Measurements from ENCODE around the gene DNAAF3.
"Not testable (repeated sequence)": the region's sequence is repeated elsewhere in the genome, so short reads cannot be mapped to it uniquely, and the experiment has no call there.

Gene DNAAF3

GRCh38 chr19:55176076-55176475 lies 9.7 kb upstream of the DNAAF3 start:
- DNase-seq (ENCODE audit: low read depth in 1 of 2, low spot score in 1 of 2) = no peak

DNA sequence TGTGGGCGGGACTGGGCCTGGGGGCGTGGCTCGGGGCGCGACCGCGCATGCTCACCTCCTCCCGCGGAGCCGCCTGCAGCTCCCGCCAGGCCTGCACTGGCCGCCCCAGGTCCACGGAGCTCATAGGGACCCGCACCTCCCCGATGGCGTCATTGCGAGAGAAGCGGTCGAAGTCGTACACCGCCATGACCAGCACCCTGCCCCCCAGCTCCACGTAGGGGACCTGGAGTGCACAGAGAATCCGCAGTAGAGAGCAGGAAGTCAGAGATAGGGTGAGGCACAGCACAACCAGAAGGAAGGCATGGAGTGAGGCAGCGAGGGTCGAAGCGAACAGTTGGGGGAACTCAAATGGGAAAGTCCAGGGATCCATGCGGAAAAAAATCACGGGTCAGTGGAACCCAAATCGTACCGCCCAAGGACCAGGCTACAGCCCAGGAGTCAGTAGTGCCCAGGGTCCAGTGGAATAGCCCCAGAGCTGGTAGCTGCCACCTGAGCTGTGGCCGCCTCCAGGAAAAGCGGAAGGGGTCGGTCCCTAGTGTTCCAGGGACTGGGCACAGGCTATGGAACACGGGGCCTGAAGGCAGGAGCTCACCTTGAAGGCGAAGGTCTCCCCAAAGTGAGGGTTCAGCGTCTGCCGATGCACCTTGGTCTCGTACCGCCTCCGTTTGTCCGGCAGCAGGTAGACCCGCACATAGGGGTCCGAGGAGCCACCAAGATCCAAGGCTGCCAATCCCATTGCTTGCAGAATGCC lies 8.9 kb upstream of the DNAAF3 start:
- no peak for DNase-seq (ENCODE audit: low read depth in 1 of 2, low spot score in 1 of 2)

GRCh38 chr19:55174425-55175116 lies 8.2 kb upstream of the DNAAF3 start:
- DNase-seq (ENCODE audit: low read depth in 1 of 2, low spot score in 1 of 2) = no peak

DNA sequence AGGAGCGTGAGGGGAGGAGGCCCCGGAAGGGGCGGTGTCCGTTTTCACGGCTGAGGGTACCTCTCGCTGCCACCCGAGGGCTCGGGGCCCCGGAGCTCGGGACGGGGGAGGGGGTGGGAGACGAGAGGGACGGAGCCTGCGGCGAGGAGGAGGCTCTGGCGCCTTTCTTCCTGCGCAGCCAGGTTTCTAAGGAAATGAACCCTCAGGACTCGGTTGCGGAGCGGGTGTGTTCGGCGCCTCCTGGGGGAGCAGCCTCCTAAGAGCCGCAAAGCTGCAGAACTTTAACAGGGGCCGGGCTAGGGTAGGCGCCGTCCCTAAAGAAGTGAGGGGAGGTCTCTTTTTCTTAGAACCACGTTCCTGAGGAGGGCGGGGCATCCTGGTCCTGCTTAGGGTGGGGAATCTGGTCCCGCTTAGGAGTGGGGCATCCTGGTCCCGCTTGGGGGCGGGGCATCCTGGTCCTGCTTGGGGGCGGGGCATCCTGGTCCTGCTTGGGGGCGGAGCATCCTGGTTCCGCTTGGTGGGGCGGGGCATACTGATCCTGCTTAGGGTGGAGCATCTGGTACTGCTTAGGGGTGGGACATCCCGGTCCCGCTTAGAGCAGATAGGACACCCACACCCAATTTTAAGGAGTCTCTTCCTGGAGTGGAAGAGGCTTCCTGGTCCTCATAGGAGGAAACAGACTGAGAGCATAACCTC lies 7.4 kb upstream of the DNAAF3 start:
- DNase-seq (ENCODE audit: low read depth in 1 of 2, low spot score in 1 of 2) = no peak

DNA sequence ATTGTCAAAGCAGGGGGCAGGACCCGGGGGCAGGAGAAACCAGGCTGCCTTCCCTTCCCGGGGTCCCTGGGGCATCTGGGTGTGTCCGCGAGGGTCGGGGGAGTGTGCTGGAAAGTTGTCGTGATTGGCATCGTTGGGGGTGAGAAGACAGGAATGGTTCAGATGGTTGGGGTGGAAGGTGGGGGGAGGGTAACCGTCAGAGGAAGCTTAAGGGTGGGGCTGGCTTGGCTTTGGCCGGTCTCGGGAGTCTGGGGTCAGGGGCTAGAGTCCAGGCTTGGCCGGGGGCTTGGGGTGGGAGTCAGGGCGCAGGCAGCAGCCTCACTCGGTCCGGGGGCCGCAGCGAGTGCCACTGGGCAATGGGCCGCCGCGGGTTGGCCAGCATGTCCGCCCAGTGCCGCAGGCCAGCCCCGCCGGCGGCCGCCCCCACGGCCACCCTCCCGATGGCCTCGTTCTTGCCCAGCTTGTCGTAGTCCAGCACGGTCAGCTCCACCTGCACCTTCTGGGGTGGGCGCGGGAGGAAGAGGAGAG lies 6.8 kb upstream of the DNAAF3 start:
- no peak for DNase-seq (ENCODE audit: low read depth in 1 of 2, low spot score in 1 of 2)

DNA sequence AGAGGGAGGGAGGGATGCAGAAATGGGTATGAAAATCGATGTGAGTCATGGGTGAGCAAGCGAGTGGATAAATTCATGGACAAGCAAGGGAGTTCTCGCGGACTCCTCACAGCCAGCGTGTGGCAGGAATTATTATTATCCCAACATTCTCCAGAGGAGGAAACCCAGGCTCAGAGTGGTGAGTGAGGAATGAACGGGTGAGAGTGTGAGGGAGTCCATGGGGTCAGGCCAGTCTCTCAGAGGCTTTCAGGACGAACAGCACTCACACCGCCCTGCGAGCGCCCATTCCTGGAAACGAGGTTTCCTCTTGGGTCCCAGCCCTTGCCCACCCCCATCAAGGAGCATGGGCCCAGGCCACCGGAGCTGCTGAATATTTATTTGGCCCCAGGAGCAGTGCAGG lies 6.3 kb upstream of the DNAAF3 start:
- no peak for DNase-seq (ENCODE audit: low read depth in 1 of 2, low spot score in 1 of 2)

DNA sequence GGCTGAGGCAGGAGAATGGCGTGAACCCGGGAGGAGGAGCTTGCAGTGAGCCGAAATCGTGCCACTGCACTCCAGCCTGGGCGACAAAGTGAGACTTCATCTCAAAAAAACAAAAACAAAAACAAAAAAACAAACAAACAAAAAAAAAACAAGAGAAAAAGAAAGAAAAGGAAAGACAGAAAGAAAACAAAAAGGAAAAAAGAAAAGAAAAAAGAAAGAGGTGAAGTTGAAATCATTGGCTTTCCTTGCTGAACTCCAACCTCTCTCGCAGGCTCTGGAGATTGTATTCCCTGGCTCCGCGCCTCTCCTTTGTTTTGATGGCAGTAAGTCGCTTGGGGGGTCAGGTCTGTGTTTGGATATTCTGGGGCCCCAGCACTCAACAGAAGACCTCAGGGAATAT lies 5.9 kb upstream of the DNAAF3 start:
- not testable (repeated sequence) for DNase-seq (ENCODE audit: low read depth in 1 of 2, low spot score in 1 of 2)

GRCh38 chr19:55171440-55171839 lies 5.0 kb upstream of the DNAAF3 start:
- no peak for DNase-seq (ENCODE audit: low read depth in 1 of 2, low spot score in 1 of 2)

- no peak for DNase-seq (ENCODE audit: low read depth in 1 of 2, low spot score in 1 of 2)
Measured at GRCh38 chr19:55169136-55169535, 2.7 kb upstream of the DNAAF3 start.

DNA sequence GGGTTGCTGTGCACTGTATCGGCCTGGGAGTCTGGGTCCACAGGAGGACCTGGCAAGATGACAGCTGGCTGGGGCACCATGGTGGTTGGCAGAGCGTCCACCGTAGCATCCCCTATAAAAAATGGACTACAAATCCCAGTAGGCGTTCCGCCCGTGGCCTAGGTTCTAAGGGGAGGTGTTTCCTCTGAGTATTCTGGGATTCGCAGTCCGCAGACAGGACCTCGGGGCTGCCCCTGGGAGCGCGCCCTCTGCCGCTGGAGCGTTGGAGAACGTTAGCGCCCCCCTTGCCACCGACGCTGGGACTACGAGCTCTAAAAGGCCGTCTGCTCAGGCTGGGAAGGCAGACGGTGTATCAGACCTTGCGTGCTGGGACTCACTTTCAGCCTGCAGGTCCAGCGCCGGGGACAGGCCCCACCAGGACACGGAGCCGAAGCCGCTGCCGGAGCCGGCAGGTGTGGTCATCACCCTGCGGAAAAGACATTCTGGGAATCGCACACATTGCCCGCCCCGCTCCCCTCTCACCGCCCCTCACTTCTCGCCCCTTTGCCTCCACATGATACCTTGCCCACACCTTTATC lies 372 bp downstream of the DNAAF3 start:
- DNase-seq (ENCODE audit: low read depth in 1 of 2, low spot score in 1 of 2) = no peak

GRCh38 chr19:55161571-55162322 lies 4.7 kb downstream of the DNAAF3 start:
- DNase-seq (ENCODE audit: low read depth in 1 of 2, low spot score in 1 of 2) = no peak

GRCh38 chr19:55160986-55161365 lies 5.4 kb downstream of the DNAAF3 start:
- no peak for DNase-seq (ENCODE audit: low read depth in 1 of 2, low spot score in 1 of 2)

- peak; percentile 59 to 73 for DNase-seq (ENCODE audit: low read depth in 1 of 2, low spot score in 1 of 2)
Measured at GRCh38 chr19:55160128-55160985, 6.1 kb downstream of the DNAAF3 start.

GRCh38 chr19:55158848-55159749 lies 7.3 kb downstream of the DNAAF3 start:
- no peak for DNase-seq (ENCODE audit: low read depth in 1 of 2, low spot score in 1 of 2)

- no peak for DNase-seq (ENCODE audit: low read depth in 1 of 2, low spot score in 1 of 2)
Measured at GRCh38 chr19:55158423-55158822, 8.0 kb downstream of the DNAAF3 start.

GRCh38 chr19:55157064-55157908 lies 9.1 kb downstream of the DNAAF3 start, which contains the start of gene TNNI3:
TSS of gene TNNI3 (minus strand) at chr19:55157732. CDS start at chr19:55157589, 143 bp downstream.
- DNase-seq (ENCODE audit: low read depth in 1 of 2, low spot score in 1 of 2) = no peak

DNA sequence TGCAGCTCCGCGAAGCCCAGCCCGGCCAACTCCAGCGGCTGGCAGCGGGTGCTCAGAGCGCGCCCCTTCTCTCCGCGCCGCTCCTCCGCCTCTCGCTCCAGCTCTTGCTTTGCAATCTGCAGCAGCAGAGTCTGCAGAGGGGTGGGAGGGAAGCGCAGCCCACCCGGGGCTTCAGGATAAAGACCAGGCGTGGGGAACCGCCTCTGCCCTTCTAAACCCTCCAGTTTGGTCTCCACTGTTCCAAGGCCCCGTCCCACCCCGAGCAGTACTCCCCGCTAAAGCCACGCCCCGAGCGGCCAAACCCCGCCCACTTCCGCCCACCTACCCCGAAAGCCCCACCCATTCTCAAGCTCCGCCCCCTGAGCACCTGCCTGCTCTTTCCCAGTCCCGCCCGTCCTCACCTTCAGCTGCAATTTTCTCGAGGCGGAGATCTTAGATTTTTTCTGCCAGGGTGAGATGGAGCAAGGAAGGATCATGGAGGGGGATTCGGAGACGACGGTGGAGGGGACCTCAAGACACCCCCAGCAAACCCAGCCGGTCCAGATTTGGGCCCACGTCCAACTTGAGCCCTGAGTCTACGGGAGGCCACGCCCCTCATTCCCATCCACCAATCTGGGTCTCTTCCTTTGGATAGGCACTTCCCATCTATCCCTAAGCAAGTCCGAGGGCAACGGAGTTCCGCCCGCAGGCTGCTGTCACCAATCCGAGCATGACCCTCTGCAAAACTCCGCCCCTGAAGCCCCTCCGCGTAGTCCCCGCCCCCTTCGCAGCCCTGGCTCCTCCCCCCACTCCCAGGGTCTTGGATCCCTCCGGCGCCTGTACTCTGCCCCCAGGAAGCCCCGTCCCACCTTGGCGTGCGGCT lies 10.0 kb downstream of the DNAAF3 start:
- DNase-seq (ENCODE audit: low read depth in 1 of 2, low spot score in 1 of 2) = no peak
